HepG2 (cell line): Measurements from ENCODE around the gene YY1. TPM values are rescaled to one million over a fixed set of nuclear protein-coding genes. Genes with fewer than 3 reads are reported as not detected.

Experiments used
- ATRX ChIP-seq: sonication (generic); formaldehyde crosslinking; IDR thresholded peaks from 2 replicates; pipeline ENCODE4 v1.4.0; 2020; ENCODE audit warnings: missing genetic modification reagents, borderline replicate concordance
- ISL2 ChIP-seq: sonication (generic); formaldehyde crosslinking; IDR thresholded peaks from 2 replicates; pipeline ENCODE4 v1.5.0; 2020; ENCODE audit warnings: missing genetic modification reagents
- RELA ChIP-seq: sonication (generic); formaldehyde crosslinking; IDR thresholded peaks from 2 replicates; pipeline ENCODE4 v1.4.0; 2020; ENCODE audit warnings: missing genetic modification reagents
- RFX1 ChIP-seq: fragments of 450-650 bp; IDR thresholded peaks from 2 replicates; pipeline ENCODE4 v1.6.1; 2017
- SIN3B ChIP-seq: fragments of 150-350 bp; IDR thresholded peaks from 2 replicates; pipeline ENCODE4 v1.6.1; 2014; ENCODE audit warnings: low read length
- SP2 ChIP-seq: sonication (generic); formaldehyde crosslinking; IDR thresholded peaks from 2 replicates; pipeline ENCODE4 v1.5.1; 2020; ENCODE audit warnings: mild to moderate bottlenecking, missing genetic modification reagents
- SP4 ChIP-seq: sonication (generic); formaldehyde crosslinking; IDR thresholded peaks from 2 replicates; pipeline ENCODE4 v1.8.1; 2023; ENCODE audit warnings: mild to moderate bottlenecking, missing genetic modification reagents
- ZMAT3 ChIP-seq: sonication (generic); formaldehyde crosslinking; conservative IDR thresholded peaks from 2 replicates; pipeline ENCODE4 v1.7.0; 2021; ENCODE audit warnings: missing genetic modification reagents
- ZNF317 ChIP-seq: sonication (generic); formaldehyde crosslinking; IDR thresholded peaks from 2 replicates; pipeline ENCODE4 v1.5.0; 2020; ENCODE audit warnings: mild to moderate bottlenecking, missing genetic modification reagents
- ZNF451 ChIP-seq: sonication (generic); formaldehyde crosslinking; IDR thresholded peaks from 2 replicates; pipeline ENCODE4 v1.5.0; 2020; ENCODE audit warnings: mild to moderate bottlenecking, missing genetic modification reagents
- ZNF530 ChIP-seq: sonication (generic); formaldehyde crosslinking; IDR thresholded peaks from 2 replicates; pipeline ENCODE4 v1.5.0; 2020; ENCODE audit warnings: low read depth, mild to moderate bottlenecking, missing genetic modification reagents
- ZNF557 ChIP-seq: sonication (generic); formaldehyde crosslinking; IDR thresholded peaks from 2 replicates; pipeline ENCODE4 v1.4.0; 2020; ENCODE audit warnings: missing genetic modification reagents
- ZNF569 ChIP-seq: sonication (generic); formaldehyde crosslinking; IDR thresholded peaks from 2 replicates; pipeline ENCODE4 v1.5.0; 2020; ENCODE audit warnings: mild to moderate bottlenecking, missing genetic modification reagents, moderate library complexity, borderline replicate concordance
- ZNF572 ChIP-seq: sonication (generic); formaldehyde crosslinking; IDR thresholded peaks from 2 replicates; pipeline ENCODE4 v1.5.1; 2020; ENCODE audit warnings: mild to moderate bottlenecking, missing genetic modification reagents
- ZNF598 ChIP-seq: sonication (generic); formaldehyde crosslinking; IDR thresholded peaks from 2 replicates; pipeline ENCODE4 v1.5.1; 2020; ENCODE audit warnings: mild to moderate bottlenecking, missing genetic modification reagents, borderline replicate concordance
- ZNF780A ChIP-seq: sonication (generic); formaldehyde crosslinking; IDR thresholded peaks from 2 replicates; pipeline ENCODE4 v1.8.0; 2022; ENCODE audit warnings: mild to moderate bottlenecking, missing genetic modification reagents, moderate library complexity
- polyA plus RNA-seq, 8 experiments: library from polyadenylated mRNA; depleted of rRNA in 3 of 8; stranded (reverse) in 7 of 8; unstranded in 1 of 8; fragments of >200 nt; fragmentation: Illumina TruSeq in 4 of 8; extraction: Trizol in 4 of 8; gene quantifications; 2 replicates each; pipeline versions ENCODE4 v1.2.1 to v1.2.3, GENCODE V29; 2011 to 2016; ENCODE audit warnings: low read depth in 4 of 8, missing spikeins in 1 of 8, mixed read lengths in 1 of 8; ENCODE audit not compliant: insufficient read depth in 1 of 8
- total RNA-seq, 5 experiments: library from RNA; depleted of rRNA; stranded (reverse); fragments of >200 nt; fragmentation: Illumina TruSeq; extraction: Trizol; gene quantifications; 2 replicates each; pipeline ENCODE4 v1.2.3, GENCODE V29; 2016; ENCODE audit warnings: low read depth in 1 of 5
- TF ChIP-seq, protein P1 (sequence below): sonication (generic); formaldehyde crosslinking; IDR thresholded peaks from 2 replicates; pipeline ENCODE4 v1.8.1; 2022; ENCODE audit warnings: low read depth, mild to moderate bottlenecking, missing genetic modification reagents
- TF ChIP-seq, protein P2 (sequence below): sonication (generic); formaldehyde crosslinking; IDR thresholded peaks from 2 replicates; pipeline ENCODE4 v1.5.1; 2020; ENCODE audit warnings: mild to moderate bottlenecking, missing genetic modification reagents
- TF ChIP-seq, protein P3 (sequence below): sonication (generic); formaldehyde crosslinking; IDR thresholded peaks from 2 replicates; pipeline ENCODE4 v1.4.0; 2020; ENCODE audit warnings: mild to moderate bottlenecking, missing genetic modification reagents, borderline replicate concordance
- TF ChIP-seq, protein P4 (sequence below): sonication (generic); formaldehyde crosslinking; IDR thresholded peaks from 2 replicates; pipeline ENCODE4 v1.5.0; 2020; ENCODE audit warnings: missing genetic modification reagents

Gene YY1
- total and polyA plus RNA-seq, 2 of the 13 experiments (the other 11 are each of a cell fraction or from before 2014, with no cell fraction given), result 29.4 to 68.1 TPM

- TF ChIP-seq SP2 (CRISPR knock-in tag) (no peak), ZNF780A (CRISPR knock-in tag) (0 out of 2 replicates have a peak, but pooled peaks have one; percentile 24), RELA (CRISPR knock-in tag) (no peak), ISL2 (CRISPR knock-in tag) (no peak), RFX1 (no peak), SP4 (peak; percentile 42), ZNF451 (CRISPR knock-in tag) (no peak), ATRX (no peak), ZNF317 (0 out of 2 replicates have a peak, but pooled peaks have one; percentile 2), ZNF557 (CRISPR knock-in tag) (no peak), ZNF530 (no peak), ZNF569 (CRISPR knock-in tag) (no peak), SIN3B (no peak), ZNF572 (CRISPR knock-in tag) (0 out of 2 replicates have a peak, but pooled peaks have one; percentile 40), ZMAT3 (CRISPR knock-in tag) (0 out of 2 replicates have a peak, but pooled peaks have one; percentile 10), ZNF598 (CRISPR knock-in tag) (no peak)
- TF ChIP-seq, protein P1, sequence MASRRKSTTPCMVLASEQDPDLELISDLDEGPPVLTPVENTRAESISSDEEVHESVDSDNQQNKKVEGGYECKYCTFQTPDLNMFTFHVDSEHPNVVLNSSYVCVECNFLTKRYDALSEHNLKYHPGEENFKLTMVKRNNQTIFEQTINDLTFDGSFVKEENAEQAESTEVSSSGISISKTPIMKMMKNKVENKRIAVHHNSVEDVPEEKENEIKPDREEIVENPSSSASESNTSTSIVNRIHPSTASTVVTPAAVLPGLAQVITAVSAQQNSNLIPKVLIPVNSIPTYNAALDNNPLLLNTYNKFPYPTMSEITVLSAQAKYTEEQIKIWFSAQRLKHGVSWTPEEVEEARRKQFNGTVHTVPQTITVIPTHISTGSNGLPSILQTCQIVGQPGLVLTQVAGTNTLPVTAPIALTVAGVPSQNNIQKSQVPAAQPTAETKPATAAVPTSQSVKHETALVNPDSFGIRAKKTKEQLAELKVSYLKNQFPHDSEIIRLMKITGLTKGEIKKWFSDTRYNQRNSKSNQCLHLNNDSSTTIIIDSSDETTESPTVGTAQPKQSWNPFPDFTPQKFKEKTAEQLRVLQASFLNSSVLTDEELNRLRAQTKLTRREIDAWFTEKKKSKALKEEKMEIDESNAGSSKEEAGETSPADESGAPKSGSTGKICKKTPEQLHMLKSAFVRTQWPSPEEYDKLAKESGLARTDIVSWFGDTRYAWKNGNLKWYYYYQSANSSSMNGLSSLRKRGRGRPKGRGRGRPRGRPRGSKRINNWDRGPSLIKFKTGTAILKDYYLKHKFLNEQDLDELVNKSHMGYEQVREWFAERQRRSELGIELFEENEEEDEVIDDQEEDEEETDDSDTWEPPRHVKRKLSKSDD (CRISPR knock-in tag), result no peak
- TF ChIP-seq, protein P2, sequence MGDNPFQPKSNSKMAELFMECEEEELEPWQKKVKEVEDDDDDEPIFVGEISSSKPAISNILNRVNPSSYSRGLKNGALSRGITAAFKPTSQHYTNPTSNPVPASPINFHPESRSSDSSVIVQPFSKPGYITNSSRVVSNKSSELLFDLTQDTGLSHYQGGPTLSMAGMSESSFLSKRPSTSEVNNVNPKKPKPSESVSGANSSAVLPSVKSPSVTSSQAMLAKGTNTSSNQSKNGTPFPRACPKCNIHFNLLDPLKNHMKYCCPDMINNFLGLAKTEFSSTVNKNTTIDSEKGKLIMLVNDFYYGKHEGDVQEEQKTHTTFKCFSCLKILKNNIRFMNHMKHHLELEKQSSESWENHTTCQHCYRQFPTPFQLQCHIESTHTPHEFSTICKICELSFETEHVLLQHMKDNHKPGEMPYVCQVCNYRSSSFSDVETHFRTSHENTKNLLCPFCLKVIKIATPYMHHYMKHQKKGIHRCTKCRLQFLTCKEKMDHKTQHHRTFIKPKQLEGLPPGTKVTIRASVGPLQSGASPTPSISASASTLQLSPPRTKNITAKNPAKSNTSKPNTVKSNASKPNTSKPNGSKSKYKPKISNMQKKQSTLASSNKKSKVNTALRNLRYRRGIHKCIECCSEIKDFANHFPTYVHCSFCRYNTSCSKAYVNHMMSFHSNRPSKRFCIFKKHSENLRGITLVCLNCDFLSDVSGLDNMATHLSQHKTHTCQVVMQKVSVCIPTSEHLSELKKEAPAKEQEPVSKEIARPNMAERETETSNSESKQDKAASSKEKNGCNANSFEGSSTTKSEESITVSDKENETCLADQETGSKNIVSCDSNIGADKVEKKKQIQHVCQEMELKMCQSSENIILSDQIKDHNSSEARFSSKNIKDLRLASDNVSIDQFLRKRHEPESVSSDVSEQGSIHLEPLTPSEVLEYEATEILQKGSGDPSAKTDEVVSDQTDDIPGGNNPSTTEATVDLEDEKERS (CRISPR knock-in tag), result no peak
- TF ChIP-seq, protein P3, sequence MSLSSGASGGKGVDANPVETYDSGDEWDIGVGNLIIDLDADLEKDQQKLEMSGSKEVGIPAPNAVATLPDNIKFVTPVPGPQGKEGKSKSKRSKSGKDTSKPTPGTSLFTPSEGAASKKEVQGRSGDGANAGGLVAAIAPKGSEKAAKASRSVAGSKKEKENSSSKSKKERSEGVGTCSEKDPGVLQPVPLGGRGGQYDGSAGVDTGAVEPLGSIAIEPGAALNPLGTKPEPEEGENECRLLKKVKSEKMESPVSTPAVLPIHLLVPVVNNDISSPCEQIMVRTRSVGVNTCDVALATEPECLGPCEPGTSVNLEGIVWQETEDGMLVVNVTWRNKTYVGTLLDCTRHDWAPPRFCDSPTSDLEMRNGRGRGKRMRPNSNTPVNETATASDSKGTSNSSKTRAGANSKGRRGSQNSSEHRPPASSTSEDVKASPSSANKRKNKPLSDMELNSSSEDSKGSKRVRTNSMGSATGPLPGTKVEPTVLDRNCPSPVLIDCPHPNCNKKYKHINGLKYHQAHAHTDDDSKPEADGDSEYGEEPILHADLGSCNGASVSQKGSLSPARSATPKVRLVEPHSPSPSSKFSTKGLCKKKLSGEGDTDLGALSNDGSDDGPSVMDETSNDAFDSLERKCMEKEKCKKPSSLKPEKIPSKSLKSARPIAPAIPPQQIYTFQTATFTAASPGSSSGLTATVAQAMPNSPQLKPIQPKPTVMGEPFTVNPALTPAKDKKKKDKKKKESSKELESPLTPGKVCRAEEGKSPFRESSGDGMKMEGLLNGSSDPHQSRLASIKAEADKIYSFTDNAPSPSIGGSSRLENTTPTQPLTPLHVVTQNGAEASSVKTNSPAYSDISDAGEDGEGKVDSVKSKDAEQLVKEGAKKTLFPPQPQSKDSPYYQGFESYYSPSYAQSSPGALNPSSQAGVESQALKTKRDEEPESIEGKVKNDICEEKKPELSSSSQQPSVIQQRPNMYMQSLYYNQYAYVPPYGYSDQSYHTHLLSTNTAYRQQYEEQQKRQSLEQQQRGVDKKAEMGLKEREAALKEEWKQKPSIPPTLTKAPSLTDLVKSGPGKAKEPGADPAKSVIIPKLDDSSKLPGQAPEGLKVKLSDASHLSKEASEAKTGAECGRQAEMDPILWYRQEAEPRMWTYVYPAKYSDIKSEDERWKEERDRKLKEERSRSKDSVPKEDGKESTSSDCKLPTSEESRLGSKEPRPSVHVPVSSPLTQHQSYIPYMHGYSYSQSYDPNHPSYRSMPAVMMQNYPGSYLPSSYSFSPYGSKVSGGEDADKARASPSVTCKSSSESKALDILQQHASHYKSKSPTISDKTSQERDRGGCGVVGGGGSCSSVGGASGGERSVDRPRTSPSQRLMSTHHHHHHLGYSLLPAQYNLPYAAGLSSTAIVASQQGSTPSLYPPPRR, result no peak
- TF ChIP-seq, protein P4, sequence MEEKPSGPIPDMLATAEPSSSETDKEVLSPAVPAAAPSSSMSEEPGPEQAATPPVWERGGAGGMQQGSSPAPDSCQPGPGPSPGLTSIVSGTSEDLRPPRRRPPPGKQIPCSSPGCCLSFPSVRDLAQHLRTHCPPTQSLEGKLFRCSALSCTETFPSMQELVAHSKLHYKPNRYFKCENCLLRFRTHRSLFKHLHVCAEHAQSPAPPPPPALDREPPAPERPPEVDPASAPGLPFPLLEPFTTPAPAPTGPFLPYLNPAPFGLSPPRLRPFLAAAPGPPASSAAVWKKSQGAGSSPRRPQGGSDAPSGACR (CRISPR knock-in tag), result no peak
These were observed 47.0 kb downstream of the YY1 start (continued) for GRCh38 chr14:100285913-100286400.
